ENCODE results near the gene TNS2.

TNS2 gene

GRCh38 chr12:53042607-53043454, 7.0 kb upstream of the TNS2 start:
- no peak for DNase-seq

GRCh38 chr12:53044052-53044581, 5.7 kb upstream of the TNS2 start:
- DNase-seq = no peak

- no peak for DNase-seq
These were observed 4.8 kb upstream of the TNS2 start for GRCh38 chr12:53044896-53045695.

- DNase-seq = no peak
These were observed 4.2 kb upstream of the TNS2 start for GRCh38 chr12:53045696-53046045.

GRCh38 chr12:53046655-53047220, 3.1 kb upstream of the TNS2 start:
- peak; percentile 45 for DNase-seq

- peak; percentile 23 for DNase-seq
These were observed 2.4 kb upstream of the TNS2 start for GRCh38 chr12:53047221-53048032.

GRCh38 chr12:53048033-53048779, 1.7 kb upstream of the TNS2 start:
- no peak for DNase-seq

- DNase-seq = no peak
These were observed 974 bp upstream of the TNS2 start for GRCh38 chr12:53048780-53049401.

- DNase-seq = no peak
These were observed 677 bp downstream of the TNS2 start for GRCh38 chr12:53050426-53051057.

- no peak for DNase-seq
These were observed 1.4 kb downstream of the TNS2 start for GRCh38 chr12:53051058-53051880.

- DNase-seq = no peak
These were observed 2.1 kb downstream of the TNS2 start for GRCh38 chr12:53051881-53052412.

- DNase-seq = no peak
These were observed 2.8 kb downstream of the TNS2 start for GRCh38 chr12:53052419-53053217.

- peak; percentile 74 for DNase-seq
These were observed 3.6 kb downstream of the TNS2 start for GRCh38 chr12:53053218-53054111.

- DNase-seq = peak; percentile 85
These were observed 4.4 kb downstream of the TNS2 start for GRCh38 chr12:53054112-53054878.

- DNase-seq = no peak
These were observed 5.8 kb downstream of the TNS2 start for GRCh38 chr12:53055471-53056266.

GRCh38 chr12:53056296-53056695, 6.4 kb downstream of the TNS2 start:
- DNase-seq = no peak

All from NCI-H748 treated with DMSO at 0.1 percent for 48 hours (cell line).